HepG2 (cell line): ENCODE measurements around the gene MRRF. TPM values are rescaled to one million over a fixed set of nuclear protein-coding genes. Genes with fewer than 3 reads are reported as not detected.
A peak's percentile ranks its signal among the peaks of the same experiment; 100 is the strongest.

Source experiments
- CHCHD3 ChIP-seq: sonication (generic); formaldehyde crosslinking; IDR thresholded peaks from 2 replicates; pipeline ENCODE4 v1.8.0; 2022; ENCODE audit warnings: mild to moderate bottlenecking, missing genetic modification reagents, moderate library complexity
- ELF4 ChIP-seq: sonication (generic); formaldehyde crosslinking; IDR thresholded peaks from 2 replicates; pipeline ENCODE4 v1.5.0; 2020; ENCODE audit warnings: missing genetic modification reagents, mild to moderate bottlenecking, moderate library complexity, borderline replicate concordance
- GLI4 ChIP-seq: sonication (generic); formaldehyde crosslinking; IDR thresholded peaks from 2 replicates; pipeline ENCODE4 v1.5.1; 2020; ENCODE audit warnings: missing genetic modification reagents, mild to moderate bottlenecking, moderate library complexity, borderline replicate concordance
- HIC2 ChIP-seq: sonication (generic); formaldehyde crosslinking; IDR thresholded peaks from 2 replicates; pipeline ENCODE4 v1.9.0; 2022; ENCODE audit warnings: low read depth, missing genetic modification reagents
- HINFP ChIP-seq: sonication (generic); formaldehyde crosslinking; IDR thresholded peaks from 2 replicates; pipeline ENCODE4 v1.4.0; 2020; ENCODE audit warnings: low read depth, mild to moderate bottlenecking, missing genetic modification reagents
- KDM5A ChIP-seq: fragments of 200-600 bp; sonication (generic); IDR thresholded peaks from 2 replicates; pipeline ENCODE4 v1.7.0; 2018; ENCODE audit warnings: antibody characterized with exemption, mild to moderate bottlenecking, low read length, borderline replicate concordance
- MAFK ChIP-seq, 2 experiments: IDR thresholded peaks in 1 of 2; conservative IDR thresholded peaks in 1 of 2; 2 replicates each; pipeline ENCODE4 v1.6.1; 2011; ENCODE audit warnings: improper control_type of control experiment in 2 of 2, low read length in 2 of 2
- NR2F1 ChIP-seq, 2 experiments: fragments of 450-650 bp in 1 of 2; formaldehyde crosslinking in 1 of 2; IDR thresholded peaks; 2 replicates each; pipeline versions ENCODE4 v1.5.0 to v1.6.1; 2016 to 2020; ENCODE audit warnings: mild to moderate bottlenecking in 1 of 2, missing compliant biosample characterization in 1 of 2, missing genetic modification reagents in 1 of 2, moderate library complexity in 1 of 2
- PCBP1 ChIP-seq: fragments of 200-400 bp; formaldehyde crosslinking; IDR thresholded peaks from 2 replicates; pipeline ENCODE4 v1.6.1; 2017; ENCODE audit warnings: mild to moderate bottlenecking, low read depth, low read length, borderline replicate concordance
- PLRG1 ChIP-seq: fragments of 450-650 bp; conservative IDR thresholded peaks from 2 replicates; pipeline ENCODE4 v1.6.1; 2016
- STAT5B ChIP-seq: sonication (generic); formaldehyde crosslinking; IDR thresholded peaks from 2 replicates; pipeline ENCODE4 v1.4.0; 2020; ENCODE audit warnings: missing genetic modification reagents
- TEAD3 ChIP-seq: optimal IDR thresholded peaks from 2 replicates; pipeline ENCODE3; 2016; ENCODE audit warnings: borderline replicate concordance
- TFAP4 ChIP-seq: sonication (generic); IDR thresholded peaks from 2 replicates; pipeline ENCODE4 v1.6.1; 2016; ENCODE audit warnings: low read depth, borderline replicate concordance
- TMF1 ChIP-seq: sonication (generic); formaldehyde crosslinking; IDR thresholded peaks from 2 replicates; pipeline ENCODE4 v1.8.1; 2022; ENCODE audit warnings: low read depth, missing genetic modification reagents
- TOE1 ChIP-seq: sonication (generic); formaldehyde crosslinking; IDR thresholded peaks from 2 replicates; pipeline ENCODE4 v1.4.0; 2020; ENCODE audit warnings: mild to moderate bottlenecking, missing genetic modification reagents
- ZNF615 ChIP-seq: sonication (generic); formaldehyde crosslinking; IDR thresholded peaks from 2 replicates; pipeline ENCODE4 v1.5.0; 2020; ENCODE audit warnings: mild to moderate bottlenecking, missing genetic modification reagents, borderline replicate concordance
- ZNF629 ChIP-seq: sonication (generic); formaldehyde crosslinking; conservative IDR thresholded peaks from 2 replicates; pipeline ENCODE4 v1.5.0; 2020; ENCODE audit warnings: missing genetic modification reagents
- ZNF644 ChIP-seq: IDR thresholded peaks from 2 replicates; pipeline ENCODE4 v1.6.1; 2016; ENCODE audit warnings: low read depth
- ZNF747 ChIP-seq: sonication (generic); formaldehyde crosslinking; IDR thresholded peaks from 2 replicates; pipeline ENCODE4 v1.8.1; 2023; ENCODE audit warnings: missing genetic modification reagents, mild to moderate bottlenecking, borderline replicate concordance
- ZUFSP ChIP-seq: sonication (generic); formaldehyde crosslinking; IDR thresholded peaks from 2 replicates; pipeline ENCODE4 v1.9.0; 2021; ENCODE audit warnings: missing genetic modification reagents, mild to moderate bottlenecking, borderline replicate concordance
- polyA plus RNA-seq, 8 experiments: library from polyadenylated mRNA; depleted of rRNA in 3 of 8; stranded (reverse) in 7 of 8; unstranded in 1 of 8; fragments of >200 nt; fragmentation: Illumina TruSeq in 4 of 8; extraction: Trizol in 4 of 8; gene quantifications; 2 replicates each; pipeline versions ENCODE4 v1.2.1 to v1.2.3, GENCODE V29; 2011 to 2016; ENCODE audit warnings: low read depth in 4 of 8, missing spikeins in 1 of 8, mixed read lengths in 1 of 8; ENCODE audit not compliant: insufficient read depth in 1 of 8
- total RNA-seq, 5 experiments: library from RNA; depleted of rRNA; stranded (reverse); fragments of >200 nt; fragmentation: Illumina TruSeq; extraction: Trizol; gene quantifications; 2 replicates each; pipeline ENCODE4 v1.2.3, GENCODE V29; 2016; ENCODE audit warnings: low read depth in 1 of 5
- TF ChIP-seq, protein P1 (sequence below): sonication (generic); formaldehyde crosslinking; IDR thresholded peaks from 2 replicates; pipeline ENCODE4 v1.4.0; 2020; ENCODE audit warnings: missing genetic modification reagents

MRRF gene
- total and polyA plus RNA-seq, 2 of the 13 experiments (the other 11 are each of a cell fraction or from before 2014, with no cell fraction given), result 37.3 to 44.3 TPM

DNA sequence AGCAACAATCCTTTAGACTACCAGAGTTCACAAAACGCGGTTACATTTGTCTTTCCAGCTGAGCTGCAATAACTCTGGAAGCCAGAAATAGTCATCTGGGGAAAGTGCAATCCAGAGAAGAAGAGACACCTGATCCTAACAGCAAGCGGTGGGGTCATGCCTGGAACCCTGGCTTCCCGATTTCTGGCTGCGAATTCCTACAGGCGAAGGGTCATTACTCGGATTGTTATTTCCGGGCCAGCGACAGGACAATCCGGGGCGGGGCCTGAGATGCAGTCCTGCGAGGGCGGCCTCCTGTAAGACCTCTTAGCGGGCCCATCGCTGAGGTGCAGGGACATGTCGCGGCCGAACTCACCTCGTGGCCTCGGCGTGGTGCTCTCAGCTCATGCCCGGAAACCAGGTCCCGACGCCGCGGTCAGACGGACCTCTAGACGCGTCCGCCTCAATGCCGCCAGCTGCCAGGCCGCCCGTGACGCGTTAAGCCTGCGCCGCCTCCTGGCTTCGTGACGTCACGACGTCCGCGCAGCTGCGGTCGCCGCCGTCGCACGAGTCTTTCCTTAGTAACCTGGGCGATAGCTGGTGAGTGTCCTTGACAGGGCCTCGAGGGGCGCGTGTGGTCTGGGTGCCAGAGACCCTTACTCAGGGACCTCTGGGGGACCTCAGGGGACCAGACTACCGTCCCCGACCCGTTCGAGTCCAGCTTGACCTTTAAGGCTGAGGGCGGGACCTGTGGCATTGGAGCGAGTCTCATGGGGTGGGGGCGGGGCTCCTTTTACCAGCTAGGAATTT is at the start of gene MRRF, which contains the start of gene RBM18 (continued):
- peak; percentile 90; the same call in 1 of the 2 replicates for TF ChIP-seq KDM5A
- TF ChIP-seq ELF4 (CRISPR knock-in tag), result peak; percentile 78
- TF ChIP-seq STAT5B (CRISPR knock-in tag), result peak; percentile 46; the same call in 1 of the 2 replicates
- peak; percentile 98 for TF ChIP-seq CHCHD3
- TF ChIP-seq PCBP1, result no peak
- TF ChIP-seq HINFP (CRISPR knock-in tag), result peak; percentile 99
- peak; percentile 86; the same call in 1 of the 2 replicates for TF ChIP-seq TOE1
- TF ChIP-seq ZNF629 (CRISPR knock-in tag), result 0 out of 2 replicates have a peak, but pooled peaks have one; percentile 24
- TF ChIP-seq ZUFSP (CRISPR knock-in tag), result no peak
- TF ChIP-seq ZNF615 (CRISPR knock-in tag), result no peak
- no peak for TF ChIP-seq MAFK (conservative IDR thresholded peaks at IDR 0.05 in 1 of 2, IDR thresholded peaks at IDR 0.05 in 1 of 2; ENCODE audit: low read length in 2 of 2)
- TF ChIP-seq TFAP4, result peak; percentile 89; the same call in 1 of the 2 replicates
- TF ChIP-seq GLI4 (CRISPR knock-in tag), result peak; percentile 98; the same call in 1 of the 2 replicates
- TF ChIP-seq TEAD3 (CRISPR knock-in tag), result peak; percentile 84
- TF ChIP-seq ZNF747, result peak; percentile 90
- no peak for TF ChIP-seq ZNF644
- TF ChIP-seq TMF1 (CRISPR knock-in tag), result peak; percentile 95
- TF ChIP-seq, protein P1, sequence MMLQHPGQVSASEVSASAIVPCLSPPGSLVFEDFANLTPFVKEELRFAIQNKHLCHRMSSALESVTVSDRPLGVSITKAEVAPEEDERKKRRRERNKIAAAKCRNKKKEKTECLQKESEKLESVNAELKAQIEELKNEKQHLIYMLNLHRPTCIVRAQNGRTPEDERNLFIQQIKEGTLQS, result peak; percentile 68
- peak in 1 of 2 experiments; percentile 62; a peak in 3 of 4 replicates for TF ChIP-seq NR2F1 (CRISPR knock-in tag; IDR thresholded peaks at IDR 0.05)
- no peak for TF ChIP-seq PLRG1
- TF ChIP-seq HIC2 (CRISPR knock-in tag), result peak; percentile 57; the same call in 1 of the 2 replicates
